ENCODE results near the gene EPGN.
A peak's percentile ranks its signal among the peaks of the same experiment; 100 is the strongest.
"Not testable (repeated sequence)": the region's sequence is repeated elsewhere in the genome, so short reads cannot be mapped to it uniquely, and the experiment has no call there.

Gene EPGN

GRCh38 chr4:74311696-74312313 is 3.5 kb downstream of the EPGN start:
- peak; percentile 64 for DNase-seq

- no peak for DNase-seq
Observed at GRCh38 chr4:74314329-74314728, 6.1 kb downstream of the EPGN start.

DNA sequence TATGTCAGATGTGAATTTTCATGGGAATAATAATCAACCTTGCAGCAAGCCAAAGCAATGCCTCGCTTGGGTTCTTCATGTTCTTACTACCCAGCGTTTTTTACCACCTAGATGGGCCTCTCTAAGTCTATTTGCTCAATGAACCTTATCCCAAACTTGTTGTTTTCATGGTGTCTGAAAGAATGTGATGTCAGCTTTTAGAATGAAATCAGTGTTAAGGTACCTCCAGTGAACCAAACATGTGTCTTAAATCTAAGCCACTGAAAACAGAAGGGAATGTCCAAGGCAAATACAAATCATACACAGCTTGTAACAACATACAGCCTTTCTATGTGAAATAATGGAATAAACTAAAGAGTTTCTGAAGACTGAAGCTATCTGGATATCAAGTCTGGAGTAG is 6.7 kb downstream of the EPGN start:
- no peak for DNase-seq

GRCh38 chr4:74315376-74315775 is 7.1 kb downstream of the EPGN start:
- DNase-seq = no peak

DNA sequence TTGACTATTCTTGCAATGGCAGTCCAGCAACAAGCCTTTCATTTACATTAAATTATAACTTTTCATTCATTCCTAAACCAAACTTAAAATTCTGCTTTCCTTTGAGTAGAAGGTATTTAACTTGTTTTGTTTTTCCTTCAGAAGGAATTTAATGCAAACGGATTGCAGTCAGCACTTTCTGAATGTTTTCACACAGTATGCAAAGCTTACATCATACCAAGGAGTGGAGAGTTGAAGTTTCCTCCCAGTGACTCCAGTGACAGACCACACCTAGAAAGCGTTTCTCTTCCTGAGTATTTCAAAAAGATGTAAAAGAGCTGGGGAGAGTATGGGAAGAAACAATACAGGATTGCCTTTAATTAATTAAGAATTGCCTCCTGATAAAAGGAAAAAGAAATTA is 8.1 kb downstream of the EPGN start:
- DNase-seq = no peak

GRCh38 chr4:74317616-74318246 is 9.5 kb downstream of the EPGN start:
- DNase-seq = no peak

- no peak for DNase-seq
Observed at GRCh38 chr4:74318276-74318675, 10.0 kb downstream of the EPGN start.

DNA sequence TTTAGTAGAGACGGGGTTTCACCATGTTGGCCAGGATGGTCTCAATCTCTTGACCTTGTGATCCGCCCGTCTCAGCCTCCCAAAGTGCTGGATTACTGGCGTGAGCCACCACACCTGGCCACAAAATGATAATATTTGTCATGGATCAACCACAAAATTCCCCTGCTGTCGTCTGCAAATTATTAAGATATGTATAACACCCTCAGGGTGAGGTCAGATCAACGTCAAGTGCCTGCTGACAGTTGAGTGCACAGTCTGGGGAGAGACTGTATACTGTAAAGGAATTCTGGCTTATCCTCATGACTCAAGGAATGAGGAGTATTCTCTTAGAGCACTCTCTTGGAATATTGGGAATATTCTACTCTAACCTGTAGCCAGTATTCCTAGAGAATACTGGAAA is 11.2 kb downstream of the EPGN start:
- DNase-seq = no peak

GRCh38 chr4:74320559-74321118 is 12.4 kb downstream of the EPGN start:
- DNase-seq = peak; percentile 66

DNA sequence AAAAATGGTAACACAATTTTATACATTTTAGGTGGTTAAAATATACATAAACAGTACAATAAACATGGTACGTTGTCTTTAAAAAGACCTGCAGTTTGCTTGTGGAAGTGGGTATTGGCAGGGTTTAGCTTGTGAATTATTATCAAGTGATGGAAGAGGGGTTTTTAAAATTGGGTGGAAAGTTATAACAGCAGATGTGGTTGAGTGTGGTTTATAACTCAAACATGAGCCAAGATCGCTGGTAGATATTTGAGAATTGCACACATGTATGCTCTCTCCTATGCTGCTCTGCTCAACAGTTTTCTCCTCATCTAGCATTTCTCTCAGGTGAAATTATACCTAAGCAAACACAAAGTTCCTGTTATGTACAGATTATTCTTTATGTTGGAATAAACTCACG is 14.0 kb downstream of the EPGN start:
- DNase-seq = no peak

- DNase-seq = no peak
Observed at GRCh38 chr4:74323663-74324062, 15.4 kb downstream of the EPGN start.

DNA sequence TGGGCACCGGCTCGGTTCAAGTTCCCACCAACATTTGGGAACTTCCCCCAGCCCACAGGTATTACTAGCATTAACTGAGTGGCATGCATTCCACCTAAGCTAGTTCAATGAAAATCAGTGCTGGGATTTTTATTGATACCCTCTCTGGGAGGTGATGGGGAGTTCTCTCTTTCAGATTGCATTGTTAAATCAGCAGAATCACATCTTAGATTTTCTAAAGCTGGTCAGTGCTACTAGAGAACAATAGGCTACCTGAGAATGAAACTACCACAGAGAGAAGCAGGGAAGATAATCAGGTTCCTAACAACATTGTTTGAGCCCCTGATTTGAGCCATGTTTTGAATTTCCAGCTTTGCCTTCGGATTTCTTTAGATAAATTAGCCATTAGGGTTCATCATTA is 16.0 kb downstream of the EPGN start:
- DNase-seq = no peak

- DNase-seq = no peak
Observed at GRCh38 chr4:74325886-74326285, 17.6 kb downstream of the EPGN start.

GRCh38 chr4:74327762-74328161 is 19.5 kb downstream of the EPGN start:
- DNase-seq = no peak

DNA sequence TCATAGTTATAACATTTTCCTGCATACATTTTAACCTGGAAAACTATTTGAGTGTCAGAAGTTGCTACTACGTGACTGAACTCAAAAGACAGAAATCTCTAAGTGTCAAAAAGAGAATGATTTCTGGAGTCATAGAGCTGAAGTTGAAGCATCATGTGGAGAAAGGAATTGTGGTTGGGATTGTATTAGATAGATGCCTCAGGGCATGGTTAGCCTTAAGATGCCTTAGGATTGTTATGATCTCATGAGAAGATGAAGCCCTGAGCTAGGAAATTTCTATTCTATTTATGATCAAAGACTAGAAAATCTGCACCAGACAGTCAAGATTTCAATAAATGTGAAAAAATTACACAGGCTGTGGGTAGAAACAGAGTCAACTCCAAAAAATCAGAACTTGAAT is 20.2 kb downstream of the EPGN start:
- DNase-seq = no peak

- DNase-seq = no peak
Observed at GRCh38 chr4:74329307-74329706, 21.0 kb downstream of the EPGN start.

DNA sequence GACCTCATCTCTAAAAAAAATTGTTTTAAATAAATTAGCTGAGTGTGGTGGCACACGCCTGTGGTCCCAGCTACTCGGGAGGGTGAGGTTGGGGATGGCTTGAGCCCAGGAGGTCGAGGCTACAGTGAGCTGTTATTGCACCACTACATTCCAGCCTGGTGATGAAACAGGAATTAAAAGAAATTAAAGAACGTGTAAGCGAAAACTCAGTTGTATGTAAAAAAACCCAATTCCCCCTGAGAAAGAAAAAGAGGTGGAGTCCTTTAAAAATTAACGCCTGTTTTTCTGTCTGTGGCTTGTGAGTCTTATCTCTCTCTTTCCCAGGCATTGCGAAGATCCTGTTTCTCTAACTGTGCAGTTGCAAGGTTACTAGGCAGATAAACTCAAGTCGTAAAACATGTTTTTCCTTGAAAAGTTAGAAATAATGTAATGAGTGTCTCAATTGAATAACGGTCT is 22.1 kb downstream of the EPGN start:
- DNase-seq = no peak

GRCh38 chr4:74331252-74331651 is 23.0 kb downstream of the EPGN start:
- no peak for DNase-seq

GRCh38 chr4:74331944-74332343 is 23.7 kb downstream of the EPGN start:
- DNase-seq = no peak

GRCh38 chr4:74334636-74335035 is 26.4 kb downstream of the EPGN start:
- DNase-seq = no peak

DNA sequence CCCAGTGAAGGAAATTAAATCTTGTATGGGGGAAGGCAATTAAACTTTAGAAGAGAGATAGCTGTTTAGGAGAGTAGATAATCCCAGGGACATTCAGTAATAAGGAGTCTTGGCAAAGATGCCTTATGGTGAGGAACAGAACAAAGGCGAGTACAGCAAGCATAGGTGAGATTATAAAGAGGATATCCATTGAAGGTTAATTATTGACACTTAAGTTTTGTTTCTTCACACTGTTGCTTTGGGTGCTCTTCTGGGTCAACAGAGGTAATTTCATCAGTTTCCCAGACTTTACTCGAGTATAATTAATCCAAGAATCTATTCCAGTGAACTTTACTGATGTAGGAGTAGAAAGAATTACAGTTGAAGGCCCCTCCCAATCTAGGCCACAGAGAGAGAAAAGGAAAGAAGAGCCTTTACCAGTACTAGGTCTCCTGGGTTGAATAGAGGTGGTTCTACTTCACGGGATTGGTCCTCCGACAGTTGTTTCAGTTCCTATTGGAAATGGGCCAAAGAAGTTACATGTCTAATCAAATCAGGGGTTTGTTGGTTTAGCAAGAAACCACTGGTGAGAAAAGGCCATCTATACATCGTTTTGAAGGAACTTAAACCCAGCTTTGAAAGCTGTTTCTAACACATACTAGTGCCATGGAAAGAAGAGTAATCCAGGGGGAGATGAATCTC is 27.2 kb downstream of the EPGN start:
- DNase-seq = no peak

- DNase-seq = no peak
Observed at GRCh38 chr4:74338792-74339333, 30.6 kb downstream of the EPGN start.

GRCh38 chr4:74339501-74339900 is 31.2 kb downstream of the EPGN start:
- no peak for DNase-seq

DNA sequence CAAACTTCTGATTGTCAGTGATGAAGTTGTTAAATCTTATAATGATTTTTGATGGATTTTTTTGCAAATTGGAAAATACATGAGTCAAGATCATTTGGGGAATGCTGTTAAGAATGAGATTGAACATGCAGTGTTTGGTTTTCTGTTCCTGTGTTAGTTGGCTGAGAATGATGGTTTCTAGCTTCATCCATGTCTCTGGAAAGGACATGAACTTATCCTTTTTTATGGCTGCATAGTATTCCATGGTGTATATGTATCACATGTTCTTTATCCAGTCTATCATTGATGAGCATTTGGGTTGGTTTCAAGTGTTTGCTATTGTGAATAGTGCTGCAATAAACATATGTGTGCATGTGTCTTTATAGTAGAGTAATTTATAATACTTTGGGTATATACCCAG is 32.2 kb downstream of the EPGN start:
- not testable (repeated sequence) for DNase-seq

Data from NCI-H69 (cell line).